T-helper 2 cell treated with Interferon-gamma antibody and Interleukin-4, amounts not matched to agents 5 μg/mL and 100 μg/mL, for 36 hours (primary cell): Measurements from ENCODE around the gene ZNF296.
A peak's percentile ranks its signal among the peaks of the same experiment; 100 is the strongest.

Experiments used
- DNase-seq: peaks from one replicate; pipeline ENCODE4 v3.0.0; 2021; ENCODE audit warnings: low spot score
- H3K27ac Mint-ChIP-seq: one replicate; pipeline ENCODE4 v1.8.0; 2021; ENCODE audit warnings: mild to moderate bottlenecking, mixed read lengths
- H3K27me3 Mint-ChIP-seq: one replicate; pipeline ENCODE4 v1.8.0; 2021; ENCODE audit warnings: low read depth, mixed read lengths
- H3K36me3 Mint-ChIP-seq: one replicate; pipeline ENCODE4 v1.8.0; 2021; ENCODE audit warnings: low read depth, mixed read lengths
- H3K4me1 Mint-ChIP-seq: one replicate; pipeline ENCODE4 v1.8.0; 2021; ENCODE audit warnings: low read depth, mixed read lengths
- H3K4me3 Mint-ChIP-seq: one replicate; pipeline ENCODE4 v1.8.0; 2022; ENCODE audit warnings: mild to moderate bottlenecking, moderate library complexity, mixed read lengths
- H3K9me3 Mint-ChIP-seq: one replicate; pipeline ENCODE4 v1.8.0; 2021; ENCODE audit warnings: mixed read lengths

ZNF296 gene

DNA sequence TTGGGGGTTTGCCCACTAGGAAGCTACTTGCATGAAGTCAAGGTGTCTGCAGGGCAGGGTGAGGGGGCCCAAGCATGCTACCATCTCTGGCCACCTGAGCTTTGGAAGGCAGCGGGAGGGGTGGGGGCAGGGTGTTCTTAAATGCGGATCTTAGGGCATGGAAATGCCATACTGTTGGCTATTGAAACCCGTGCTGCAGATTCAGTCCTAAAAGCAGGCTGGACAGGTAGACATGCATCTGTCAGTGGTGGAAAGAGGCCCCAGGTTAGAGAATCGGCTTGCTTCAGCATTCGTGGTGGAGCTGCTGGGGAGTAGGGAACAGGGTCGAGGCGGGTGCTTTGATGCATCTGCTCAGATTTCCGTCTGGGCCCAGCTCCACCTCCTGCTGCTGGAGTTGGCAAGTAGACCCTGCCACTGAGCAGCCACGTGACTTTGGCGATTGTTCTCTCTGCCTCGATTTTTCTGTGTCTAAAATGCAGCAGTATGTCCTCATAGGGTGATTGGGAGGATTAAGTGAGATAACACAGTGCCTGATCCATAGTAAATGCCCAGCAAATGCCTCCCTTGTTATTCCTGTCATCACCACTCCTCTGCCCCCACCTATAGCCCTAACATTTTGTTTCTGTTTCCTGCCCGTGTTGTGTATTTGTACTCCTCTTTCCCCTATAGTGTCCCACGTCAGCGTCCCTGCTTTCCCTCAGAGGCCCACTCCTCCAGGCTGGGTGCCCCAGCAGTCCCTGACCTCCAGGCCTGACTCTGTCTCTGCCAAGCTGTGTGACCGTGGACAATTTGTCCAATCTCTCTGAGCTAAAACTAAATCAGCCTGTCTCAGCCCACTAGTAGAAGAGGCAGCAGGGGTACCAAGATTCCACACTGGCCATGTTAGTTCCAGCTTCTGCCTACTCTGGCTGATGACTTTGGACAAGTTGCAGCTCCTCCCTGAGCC, 22.5 kb upstream of the ZNF296 start:
- Mint-ChIP-seq H3K4me1 (peaks cover 30% of the 10 kb centered on the region), H3K4me3 (no peak overlapping the region), H3K36me3 (peaks cover 1% of the 10 kb centered on the region)

DNA sequence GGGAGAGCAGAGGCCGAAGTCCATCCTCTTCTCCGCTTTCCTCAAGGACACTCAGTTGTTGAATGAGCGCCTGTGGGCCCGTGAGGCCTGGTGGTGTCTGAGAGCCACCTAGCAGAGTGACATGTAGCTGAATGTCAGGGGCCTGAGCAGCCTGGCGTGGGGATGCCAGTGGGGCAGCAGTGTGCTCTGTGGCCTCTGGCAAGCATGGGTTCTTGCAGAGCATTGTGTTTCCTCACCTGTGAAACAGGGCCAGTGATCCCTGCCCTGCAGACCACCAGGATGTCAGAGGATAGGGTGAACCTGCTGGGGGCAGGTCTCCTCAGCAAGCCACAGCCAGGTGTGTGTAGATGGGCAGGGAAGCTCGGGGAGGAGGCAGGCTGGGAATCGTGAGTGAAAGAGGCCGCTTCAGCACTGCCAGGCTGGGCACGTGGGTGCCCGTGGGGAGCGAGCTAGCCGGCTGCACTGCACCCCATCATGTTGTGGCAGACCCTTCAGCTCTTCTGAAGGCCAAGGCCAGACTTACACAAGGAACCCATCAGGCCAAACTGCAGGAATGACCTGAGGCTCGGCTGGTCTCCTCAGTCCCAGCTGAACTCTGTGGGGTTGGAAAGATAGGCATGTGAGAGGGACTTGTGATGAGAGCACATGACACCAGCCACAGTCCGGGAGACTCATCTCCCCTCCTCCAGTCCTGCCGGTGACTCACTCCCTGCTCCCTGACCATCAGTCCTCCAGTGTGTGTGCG, 21.7 kb upstream of the ZNF296 start:
- Mint-ChIP-seq H3K36me3 (peaks cover 5% of the 10 kb centered on the region), H3K9me3 (no peaks in the 10 kb centered on the region), H3K4me1 (peaks cover 30% of the 10 kb centered on the region), H3K4me3 (no peak overlapping the region), H3K27ac (no peak overlapping the region), H3K27me3 (no peaks in the 10 kb centered on the region)
- no peak for DNase-seq

More for the DNA sequence above, 22.5 kb upstream of the ZNF296 start:
- H3K27me3 Mint-ChIP-seq, result no peaks in the 10 kb centered on the region
- DNase-seq, result no peak
- no peak overlapping the region for H3K27ac Mint-ChIP-seq
- no peaks in the 10 kb centered on the region for H3K9me3 Mint-ChIP-seq

DNA sequence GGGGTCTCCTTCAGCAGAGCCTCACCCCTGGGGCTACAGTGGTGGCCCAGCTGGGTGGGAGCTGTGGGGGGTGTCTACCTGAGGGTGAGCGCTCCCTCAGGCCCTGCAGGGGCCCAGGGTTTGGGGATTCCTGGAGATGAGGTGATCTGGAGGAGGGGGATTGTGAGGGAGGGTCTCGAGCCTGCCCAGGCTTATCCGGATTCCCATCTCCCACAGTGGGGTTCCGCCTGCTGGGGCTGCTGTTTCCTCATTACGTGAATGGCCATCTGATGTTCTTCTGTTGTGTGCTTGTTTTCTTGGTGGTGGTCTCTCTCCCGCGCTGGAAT, 21.1 kb upstream of the ZNF296 start:
- Mint-ChIP-seq H3K36me3 (peaks cover 5% of the 10 kb centered on the region), H3K27ac (no peak overlapping the region), H3K27me3 (no peaks in the 10 kb centered on the region), H3K4me1 (peaks cover 29% of the 10 kb centered on the region), H3K4me3 (no peak overlapping the region), H3K9me3 (no peaks in the 10 kb centered on the region)
- DNase-seq, result no peak

DNA sequence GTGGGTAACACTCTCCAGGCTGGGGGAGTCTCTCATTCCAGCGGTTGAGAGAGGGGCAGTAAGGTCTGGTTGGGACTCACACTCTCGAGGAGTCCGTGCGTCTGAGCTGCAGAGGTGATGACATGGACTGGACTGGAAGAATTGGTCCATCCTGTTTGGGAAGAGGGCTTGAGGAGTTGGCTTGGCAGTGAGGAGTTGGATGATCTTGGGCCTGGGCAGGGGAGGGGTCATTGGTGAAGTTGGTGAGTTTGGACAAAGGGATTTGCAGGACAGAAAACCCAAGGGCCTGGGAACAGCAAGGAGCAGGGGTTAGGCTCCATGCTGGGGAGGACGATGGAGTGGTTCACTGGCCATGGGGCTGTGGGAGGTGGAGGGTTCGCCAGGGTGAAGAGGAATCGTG, 20.4 kb upstream of the ZNF296 start:
- Mint-ChIP-seq H3K27me3 (no peaks in the 10 kb centered on the region), H3K9me3 (no peaks in the 10 kb centered on the region), H3K4me1 (peaks cover 32% of the 10 kb centered on the region), H3K4me3 (no peak overlapping the region), H3K36me3 (peaks cover 7% of the 10 kb centered on the region), H3K27ac (no peak overlapping the region)
- DNase-seq, result no peak

DNA sequence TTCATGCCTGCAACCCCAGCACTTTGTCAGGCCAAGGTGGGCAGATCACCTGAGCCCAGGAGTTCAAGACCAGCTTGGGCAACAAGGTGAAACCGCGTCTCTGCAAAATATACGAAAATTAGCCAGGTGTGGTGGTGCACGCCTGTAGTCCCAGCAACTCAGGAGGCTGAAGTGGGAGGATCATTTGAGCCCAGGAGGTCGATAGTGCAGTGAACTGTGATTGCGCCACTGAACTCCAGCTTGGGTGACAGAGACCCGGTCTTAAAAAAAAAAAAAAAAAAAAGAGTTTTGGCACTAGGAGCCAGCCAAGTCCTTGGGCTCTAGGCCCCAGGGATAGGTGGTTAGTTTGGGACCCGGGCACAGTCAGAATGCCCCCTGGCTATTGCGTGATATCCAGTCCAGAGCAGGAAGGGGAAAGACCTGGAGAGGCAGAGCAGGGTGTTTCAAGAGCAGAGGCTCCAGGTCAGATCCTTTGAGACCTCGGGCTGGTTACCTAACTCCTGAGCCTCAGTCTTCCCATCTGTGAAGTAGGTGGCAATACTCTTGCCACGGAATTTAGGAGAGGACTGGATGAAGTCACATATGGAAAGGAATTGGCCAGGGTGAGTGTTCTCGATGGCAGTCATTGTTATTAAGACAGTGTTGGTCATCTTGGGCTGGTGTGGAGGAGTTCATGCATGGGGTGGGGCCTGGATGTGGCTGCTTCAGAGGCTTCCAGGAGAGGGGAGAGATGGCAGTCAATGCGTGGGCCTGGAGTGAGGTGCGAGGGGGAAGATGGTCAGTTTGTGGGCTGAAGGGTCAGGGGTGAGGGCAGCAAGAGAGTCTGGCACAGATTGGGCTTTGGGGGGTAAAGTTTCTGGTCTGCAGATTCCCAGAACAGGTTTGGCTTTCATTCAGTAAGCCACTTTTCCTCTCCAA, 19.5 kb upstream of the ZNF296 start:
- H3K4me1 Mint-ChIP-seq, result peaks cover 40% of the 10 kb centered on the region
- H3K27ac Mint-ChIP-seq, result peak overlapping the region; percentile 49
- H3K36me3 Mint-ChIP-seq, result peaks cover 14% of the 10 kb centered on the region
- H3K27me3 Mint-ChIP-seq, result no peaks in the 10 kb centered on the region
- H3K9me3 Mint-ChIP-seq, result no peaks in the 10 kb centered on the region
- no peak for DNase-seq
- no peak overlapping the region for H3K4me3 Mint-ChIP-seq

DNA sequence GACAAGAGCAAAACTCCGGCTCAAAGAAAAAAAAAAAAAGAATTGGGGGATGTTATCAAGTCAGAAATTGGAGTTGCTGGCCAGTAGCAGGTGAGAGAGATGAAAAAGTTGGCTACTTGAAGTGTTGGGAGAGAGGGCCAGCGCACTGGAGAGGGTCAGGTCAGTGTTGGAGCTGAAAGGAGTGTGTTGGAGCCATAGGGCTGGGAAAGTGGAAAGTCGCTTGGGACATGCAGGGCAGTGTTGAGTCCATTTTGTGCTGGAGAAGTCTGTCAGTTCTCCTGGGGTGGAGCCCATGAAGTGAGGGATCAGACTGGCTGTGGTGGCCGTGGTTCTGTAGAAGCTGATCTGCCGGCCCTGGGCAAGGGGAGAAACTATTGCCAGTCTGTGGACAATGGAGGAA, 18.4 kb upstream of the ZNF296 start:
- H3K4me1 Mint-ChIP-seq, result peaks cover 40% of the 10 kb centered on the region
- H3K9me3 Mint-ChIP-seq, result no peaks in the 10 kb centered on the region
- peaks cover 20% of the 10 kb centered on the region for H3K36me3 Mint-ChIP-seq
- H3K27ac Mint-ChIP-seq, result peak overlapping the region; percentile 49
- DNase-seq, result no peak
- H3K4me3 Mint-ChIP-seq, result peak overlapping the region; percentile 84
- H3K27me3 Mint-ChIP-seq, result no peaks in the 10 kb centered on the region

DNA sequence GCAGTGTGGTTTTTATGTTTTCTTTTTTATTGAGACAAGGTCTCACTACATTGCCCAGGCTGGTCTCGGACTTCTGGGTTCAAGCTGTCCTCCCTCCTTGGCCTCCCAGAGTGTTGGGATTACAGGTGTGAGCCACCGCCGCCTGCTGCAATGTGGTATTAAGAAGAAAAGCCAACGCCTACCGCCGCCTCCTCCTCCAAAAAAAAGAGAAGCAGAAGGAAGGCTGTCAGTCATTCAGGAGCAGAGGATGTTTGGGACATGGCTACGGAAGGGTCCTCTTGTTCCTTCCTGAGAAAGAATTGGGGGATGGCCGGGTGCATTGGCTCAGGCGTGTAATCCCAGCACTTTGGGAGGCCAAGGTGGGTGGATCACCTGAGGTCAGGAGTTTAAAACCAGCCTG, 17.9 kb upstream of the ZNF296 start:
- DNase-seq, result no peak
- no peaks in the 10 kb centered on the region for H3K9me3 Mint-ChIP-seq
- H3K4me1 Mint-ChIP-seq, result peaks cover 37% of the 10 kb centered on the region
- H3K4me3 Mint-ChIP-seq, result peak overlapping the region; percentile 84
- no peaks in the 10 kb centered on the region for H3K27me3 Mint-ChIP-seq
- H3K36me3 Mint-ChIP-seq, result peaks cover 21% of the 10 kb centered on the region
- H3K27ac Mint-ChIP-seq, result peak overlapping the region; percentile 52

DNA sequence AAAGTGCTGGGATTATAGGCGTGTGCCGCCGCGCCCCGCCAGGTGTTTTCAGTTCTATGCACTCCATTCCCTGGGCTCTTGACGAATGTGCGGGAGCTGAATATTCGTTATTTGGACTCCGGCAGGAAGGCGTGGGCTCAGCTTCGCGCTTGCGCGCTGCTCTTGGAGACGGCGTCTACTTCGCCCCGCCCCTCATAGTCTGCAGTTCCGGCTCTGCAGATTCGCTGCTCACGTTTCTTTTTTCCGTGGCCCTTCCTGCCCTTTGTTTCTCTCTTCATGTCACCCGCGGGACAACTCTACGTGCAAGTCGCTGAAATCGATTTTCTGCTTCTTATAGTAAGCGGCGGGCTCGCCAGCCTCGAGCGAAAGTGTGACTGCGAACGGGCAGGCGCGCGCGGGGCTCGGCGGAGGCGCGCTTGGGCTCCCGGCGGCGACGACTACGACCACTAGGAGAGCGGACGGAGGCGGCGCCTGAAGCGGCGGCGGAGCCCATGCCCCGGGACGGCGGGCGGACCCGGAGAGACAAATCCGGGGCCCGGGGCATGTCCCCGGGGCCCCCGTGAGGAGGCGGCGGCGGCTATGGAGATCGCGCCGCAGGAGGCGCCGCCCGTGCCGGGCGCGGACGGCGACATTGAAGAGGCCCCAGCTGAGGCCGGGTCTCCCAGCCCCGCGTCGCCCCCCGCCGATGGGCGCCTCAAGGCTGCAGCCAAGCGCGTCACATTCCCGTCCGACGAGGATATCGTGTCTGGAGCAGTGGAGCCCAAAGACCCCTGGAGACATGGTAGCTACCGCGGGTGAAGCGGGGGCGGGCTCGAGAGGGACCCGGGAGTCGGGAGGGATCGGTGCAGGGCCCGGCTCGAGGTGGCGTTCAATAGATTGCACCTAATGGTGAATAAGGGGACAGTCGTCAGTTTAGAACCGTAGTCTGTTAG, 16.7 kb upstream of the ZNF296 start, which contains the start of gene PPP1R37:
PPP1R37 (plus strand) TSS at position 433 of the 932 bp plus-strand sequence; CDS start at position 580, 147 bp downstream.
- DNase-seq, result peak; percentile 93
- peak within 1 kb of the TSS; percentile 91 for H3K27ac Mint-ChIP-seq
- peaks cover 37% of the 10 kb centered on the region for H3K4me1 Mint-ChIP-seq
- H3K9me3 Mint-ChIP-seq, result no peaks in the 10 kb centered on the region
- peaks cover 24% of the 10 kb centered on the region for H3K36me3 Mint-ChIP-seq
- peak within 1 kb of the TSS; percentile 84 for H3K4me3 Mint-ChIP-seq
- H3K27me3 Mint-ChIP-seq, result no peaks in the 10 kb centered on the region

DNA sequence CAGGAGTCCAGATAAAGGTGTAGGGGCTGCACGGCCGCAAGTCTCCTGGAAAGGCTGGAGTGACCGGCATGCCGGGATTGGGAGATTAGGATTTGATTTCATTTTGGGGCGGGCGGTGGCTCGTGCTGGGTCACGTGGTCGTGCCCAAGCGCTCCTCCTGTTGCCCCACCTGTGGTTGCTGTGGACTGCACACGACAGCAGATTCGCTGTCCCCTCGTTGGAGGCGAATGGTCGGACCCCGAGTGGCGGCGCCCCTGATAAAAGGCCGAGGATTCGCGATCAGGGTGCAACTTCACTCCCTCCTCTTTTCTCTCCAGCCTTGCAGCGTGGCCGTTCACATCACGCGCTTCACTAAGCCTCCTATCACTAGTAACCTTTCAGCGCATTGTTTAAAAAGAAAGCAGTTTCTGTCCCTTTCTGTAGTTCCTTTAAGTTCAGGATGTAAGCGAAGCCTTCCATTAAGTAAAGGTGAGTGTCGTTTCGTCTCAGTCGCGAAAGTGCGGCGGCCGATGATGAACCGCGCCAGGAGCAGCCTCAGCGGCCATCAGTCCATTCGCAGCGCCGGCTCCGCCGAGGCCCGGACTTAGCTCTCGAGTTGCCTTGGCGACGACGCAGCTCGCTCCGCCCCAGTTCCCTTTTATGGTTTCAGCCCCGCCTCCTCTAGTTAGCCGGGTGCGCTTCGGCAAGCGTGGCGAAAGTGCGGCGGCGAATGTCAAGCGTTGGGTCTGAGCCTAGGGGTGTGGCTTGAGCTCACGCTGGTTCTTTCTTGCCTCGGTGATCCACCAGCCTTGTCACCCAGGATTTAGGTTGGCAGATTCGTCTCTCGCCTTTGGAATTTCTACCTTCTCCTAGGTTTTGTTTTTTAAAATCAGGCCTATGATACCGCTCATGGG, 15.0 kb upstream of the ZNF296 start:
- Mint-ChIP-seq H3K9me3 (no peaks in the 10 kb centered on the region), H3K27me3 (no peaks in the 10 kb centered on the region), H3K4me1 (peaks cover 37% of the 10 kb centered on the region), H3K4me3 (peak overlapping the region; percentile 84), H3K27ac (peak overlapping the region; percentile 91), H3K36me3 (peaks cover 31% of the 10 kb centered on the region)
- DNase-seq, result peak; percentile 95

DNA sequence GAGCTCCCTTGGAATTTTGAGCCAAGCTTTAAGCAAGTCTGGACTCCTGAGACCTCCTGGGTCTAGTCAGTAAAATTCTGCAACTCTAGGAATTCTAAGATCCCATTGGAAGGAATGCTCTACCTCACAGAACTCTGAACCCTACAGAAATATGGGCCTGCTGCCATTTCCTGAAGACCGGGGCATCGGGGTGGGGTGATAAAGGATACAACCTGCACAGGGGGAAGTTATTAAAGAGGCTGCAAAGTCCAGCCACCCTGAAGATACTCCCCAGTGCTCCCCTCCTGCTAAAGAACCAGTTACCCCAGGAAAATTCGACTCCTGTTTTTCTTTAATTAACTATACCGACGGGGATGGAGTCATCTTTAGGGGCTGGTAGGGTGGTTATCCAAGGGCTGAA, 14.3 kb upstream of the ZNF296 start:
- no peak for DNase-seq
- Mint-ChIP-seq H3K27me3 (no peaks in the 10 kb centered on the region), H3K27ac (peak overlapping the region; percentile 12), H3K4me3 (no peak overlapping the region), H3K9me3 (no peaks in the 10 kb centered on the region), H3K4me1 (peaks cover 34% of the 10 kb centered on the region), H3K36me3 (peaks cover 33% of the 10 kb centered on the region)

DNA sequence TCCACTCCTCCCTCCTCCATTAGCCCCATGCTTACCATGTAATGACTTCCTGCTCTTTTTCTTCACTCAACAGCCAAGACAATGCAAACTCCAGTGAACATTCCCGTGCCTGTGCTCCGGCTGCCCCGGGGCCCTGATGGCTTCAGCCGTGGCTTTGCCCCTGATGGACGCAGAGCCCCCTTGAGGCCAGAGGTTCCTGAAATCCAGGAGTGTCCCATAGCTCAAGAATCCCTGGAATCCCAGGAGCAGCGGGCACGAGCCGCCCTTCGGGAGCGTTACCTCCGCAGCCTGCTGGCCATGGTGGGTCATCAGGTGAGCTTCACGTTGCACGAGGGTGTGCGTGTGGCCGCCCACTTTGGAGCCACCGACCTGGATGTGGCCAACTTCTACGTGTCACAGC, 13.8 kb upstream of the ZNF296 start:
- no peak for DNase-seq
- H3K27me3 Mint-ChIP-seq, result no peaks in the 10 kb centered on the region
- no peaks in the 10 kb centered on the region for H3K9me3 Mint-ChIP-seq
- H3K4me3 Mint-ChIP-seq, result no peak overlapping the region
- peaks cover 34% of the 10 kb centered on the region for H3K4me1 Mint-ChIP-seq
- no peak overlapping the region for H3K27ac Mint-ChIP-seq
- peaks cover 37% of the 10 kb centered on the region for H3K36me3 Mint-ChIP-seq

DNA sequence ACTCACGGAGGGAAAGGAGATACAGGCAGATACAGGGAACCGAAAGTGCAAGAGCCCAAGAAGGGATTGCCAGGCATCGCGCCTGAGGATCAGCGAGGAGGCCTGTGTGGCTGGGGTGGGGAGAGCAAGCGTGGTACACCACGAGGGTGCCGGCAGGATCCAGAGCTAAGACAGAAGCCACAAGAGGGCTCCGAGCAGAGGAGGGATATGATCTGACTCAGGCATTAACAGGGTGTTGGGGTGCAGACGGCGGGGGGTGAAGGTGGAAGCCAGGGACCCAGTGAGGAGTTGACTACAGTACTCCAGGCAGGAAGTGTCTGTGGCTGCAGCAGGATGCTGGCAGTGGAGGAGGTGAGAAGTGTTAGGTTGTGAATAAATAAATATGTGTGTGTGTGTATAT, 11.3 kb upstream of the ZNF296 start:
- Mint-ChIP-seq H3K4me3 (peak overlapping the region; percentile 73), H3K27ac (peak overlapping the region; percentile 90), H3K36me3 (peaks cover 35% of the 10 kb centered on the region), H3K9me3 (no peaks in the 10 kb centered on the region), H3K27me3 (no peaks in the 10 kb centered on the region), H3K4me1 (peaks cover 19% of the 10 kb centered on the region)
- DNase-seq, result peak; percentile 33
